ENCODE measurements around the gene ZNRF1. TPM values are rescaled to one million over a fixed set of nuclear protein-coding genes. Genes with fewer than 3 reads are reported as not detected.
"Not testable (repeated sequence)": the region's sequence is repeated elsewhere in the genome, so short reads cannot be mapped to it uniquely, and the experiment has no call there.

ZNRF1 gene
- polyA plus RNA-seq, 1 donor, result 40.5 TPM

DNA sequence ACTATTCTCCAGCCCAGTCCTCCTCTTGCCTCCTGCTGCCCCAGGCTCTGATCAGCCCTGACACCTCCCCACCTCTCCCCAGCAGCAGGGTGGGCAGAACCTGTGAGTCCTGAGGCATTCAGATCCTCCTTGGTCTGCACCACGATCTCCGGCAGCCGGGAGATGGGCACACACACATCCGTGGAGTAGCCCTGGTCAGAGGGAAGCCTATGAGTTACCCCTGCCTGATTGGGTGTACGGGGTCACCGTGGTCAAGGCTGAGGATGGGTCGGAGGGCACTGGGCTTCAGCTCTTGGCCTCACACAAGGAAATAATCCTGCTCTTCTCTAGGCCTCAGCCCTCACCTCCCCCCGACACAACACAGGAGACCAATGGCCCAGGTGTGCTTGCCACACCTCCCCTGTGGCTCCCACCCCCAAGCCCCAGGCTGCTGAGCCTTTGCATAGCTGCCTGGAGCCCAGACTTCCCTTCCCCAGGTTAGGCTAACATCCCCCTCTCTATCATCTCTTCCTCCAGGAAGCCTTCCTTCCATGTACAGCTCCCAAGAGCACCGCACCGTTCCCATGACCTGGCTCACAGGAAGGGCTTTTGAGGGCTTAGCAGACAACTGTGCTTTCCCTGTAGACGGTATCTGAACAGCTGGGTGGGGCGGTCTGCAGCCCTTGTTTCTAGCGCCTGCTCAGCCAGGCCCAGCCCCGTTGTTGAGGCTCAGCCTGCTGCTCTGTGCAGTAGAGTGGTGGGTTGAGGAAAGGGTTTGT, 114.1 kb downstream of the ZNRF1 start:
- DNase-seq (ENCODE audit: low read depth), result no peak

- DNase-seq (ENCODE audit: low read depth), result no peak
Observed at GRCh38 chr16:75113541-75114121, 114.8 kb downstream of the ZNRF1 start.

- DNase-seq (ENCODE audit: low read depth), result no peak
Observed at GRCh38 chr16:75114179-75114945, 115.5 kb downstream of the ZNRF1 start.

GRCh38 chr16:75114946-75115825, 116.4 kb downstream of the ZNRF1 start:
- no peak for DNase-seq (ENCODE audit: low read depth)

GRCh38 chr16:75116081-75116910, 117.5 kb downstream of the ZNRF1 start, which contains the start of gene LDHD:
TSS of gene LDHD (minus strand) at chr16:75116780. CDS start at chr16:75116720, 60 bp downstream.
- no peak for DNase-seq (ENCODE audit: low read depth)

DNA sequence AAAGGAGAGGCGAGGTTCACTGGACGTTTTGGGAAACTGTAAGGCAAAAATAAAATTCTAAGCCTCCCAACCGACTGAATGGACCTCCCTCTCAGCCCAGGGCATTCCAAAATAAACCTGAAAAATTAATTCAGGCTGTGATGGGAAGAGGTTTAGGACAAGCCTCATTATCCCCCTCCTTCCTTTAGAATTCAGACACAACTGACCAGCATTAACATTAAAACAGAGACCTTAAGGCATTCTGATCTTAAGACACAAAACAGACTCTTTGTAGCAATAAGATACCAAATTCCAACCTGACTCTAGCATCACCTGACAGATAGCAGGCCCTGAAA, 118.1 kb downstream of the ZNRF1 start:
- DNase-seq (ENCODE audit: low read depth), result no peak

- DNase-seq (ENCODE audit: low read depth), result no peak
Observed at GRCh38 chr16:75118943-75119539, 120.2 kb downstream of the ZNRF1 start.

DNA sequence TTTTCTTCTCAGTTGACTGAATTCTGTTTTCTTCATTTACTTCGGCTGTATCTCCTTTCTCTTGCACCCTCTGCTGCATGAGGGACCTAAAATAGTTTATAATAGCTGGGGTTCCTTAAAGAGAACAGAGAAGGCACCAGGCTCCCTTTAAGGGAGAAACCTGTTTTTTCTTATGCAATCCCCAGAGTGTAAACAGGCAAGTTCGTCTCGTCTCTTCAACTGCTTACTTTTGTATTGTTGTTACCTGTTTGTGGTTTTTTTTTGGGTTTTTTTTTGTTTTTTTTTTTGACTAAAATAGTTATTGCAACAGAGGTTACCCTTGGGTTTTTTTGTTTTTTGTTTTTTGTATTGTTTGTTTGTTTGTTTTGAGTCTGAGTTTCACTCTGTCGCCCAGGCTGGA, 121.4 kb downstream of the ZNRF1 start:
- DNase-seq (ENCODE audit: low read depth), result no peak

GRCh38 chr16:75121949-75122568, 123.2 kb downstream of the ZNRF1 start:
- no peak for DNase-seq (ENCODE audit: low read depth)

- DNase-seq (ENCODE audit: low read depth), result no peak
Observed at GRCh38 chr16:75122609-75123008, 123.8 kb downstream of the ZNRF1 start.

DNA sequence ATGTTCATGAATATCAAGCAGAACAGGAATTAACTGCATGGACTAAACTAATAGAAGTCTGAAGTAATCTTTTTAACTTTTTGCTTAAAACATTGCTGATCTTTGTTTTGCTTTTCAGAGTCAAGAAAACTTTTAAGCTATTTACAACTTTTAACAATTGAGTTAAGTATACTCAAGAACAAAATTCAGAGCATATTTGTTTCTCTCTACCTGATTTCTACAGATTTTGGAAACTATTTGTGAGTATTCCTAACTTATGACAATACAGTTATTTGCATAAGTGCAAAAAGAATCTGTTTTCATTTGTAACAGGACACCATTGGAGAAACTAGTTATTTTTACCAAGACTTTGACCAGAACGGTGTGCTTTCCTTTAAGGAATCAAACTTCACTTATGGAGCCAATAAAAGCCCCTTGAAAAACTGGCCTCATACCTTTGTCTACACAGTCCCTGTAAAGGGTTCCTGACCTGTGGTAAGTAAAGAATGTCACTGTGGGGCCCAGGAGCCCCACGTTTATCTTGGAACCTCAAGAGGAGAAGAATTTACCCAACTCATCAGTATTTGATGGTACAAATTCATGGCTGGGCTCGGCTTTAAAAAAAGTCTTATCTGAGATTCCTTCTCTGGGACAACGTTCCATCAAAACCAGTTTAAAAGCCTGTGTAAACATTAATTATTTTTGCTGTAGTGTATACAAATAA, 129.0 kb downstream of the ZNRF1 start:
- no peak for DNase-seq (ENCODE audit: low read depth)

- DNase-seq (ENCODE audit: low read depth), result not testable (repeated sequence)
Observed at GRCh38 chr16:75129421-75130149, 130.8 kb downstream of the ZNRF1 start.

DNA sequence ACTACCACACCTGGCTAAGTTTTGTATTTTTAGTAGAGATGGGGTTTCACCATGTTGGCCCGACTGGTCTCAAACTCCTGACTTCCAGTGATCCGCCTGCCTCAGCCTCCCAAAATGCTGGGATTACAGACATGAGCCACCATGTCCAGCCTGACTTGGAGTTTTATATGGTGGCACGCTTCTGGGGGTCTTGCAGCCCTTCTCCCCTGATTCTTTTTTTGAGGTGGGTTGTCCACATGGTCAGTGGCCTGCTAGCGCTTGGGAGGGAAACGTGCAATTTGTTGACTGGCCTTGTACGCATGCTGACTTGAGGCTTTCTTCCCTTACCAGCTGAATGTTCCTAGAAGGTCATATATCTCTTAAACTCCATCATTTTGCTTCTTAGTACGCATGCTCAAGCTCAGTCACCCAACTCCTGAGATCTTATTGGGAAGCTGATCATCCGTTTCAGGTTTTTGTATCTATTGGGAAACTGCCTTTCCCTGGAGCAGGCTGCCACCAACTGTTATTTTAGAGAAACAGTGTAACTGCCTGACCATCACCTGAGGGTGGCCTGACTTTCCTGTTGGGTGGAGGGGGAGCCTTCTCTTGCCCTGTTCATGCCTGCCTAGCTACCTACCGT, 131.4 kb downstream of the ZNRF1 start:
- DNase-seq (ENCODE audit: low read depth), result no peak

DNA sequence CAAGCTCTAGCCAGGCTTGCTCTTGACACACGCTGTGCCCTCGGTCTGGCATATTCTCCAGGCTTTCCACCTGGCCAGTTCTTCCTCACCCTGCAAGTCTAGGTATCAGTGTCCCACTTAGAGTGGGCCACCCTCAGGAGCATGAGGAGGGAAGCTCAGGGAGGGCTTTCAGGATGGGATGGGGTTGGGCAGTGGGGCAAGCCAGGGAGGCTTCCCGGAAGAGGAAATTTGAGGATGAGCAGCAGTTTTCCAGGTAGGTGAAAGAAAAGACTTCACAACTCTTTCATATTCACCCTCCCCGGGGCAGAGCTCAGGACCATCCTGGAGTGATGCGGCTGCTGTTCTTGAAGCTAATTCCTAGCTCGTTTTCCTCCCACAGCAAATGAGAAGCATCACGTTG, 132.3 kb downstream of the ZNRF1 start:
- DNase-seq (ENCODE audit: low read depth), result no peak

GRCh38 chr16:75138233-75138632, 139.4 kb downstream of the ZNRF1 start:
- DNase-seq (ENCODE audit: low read depth), result no peak

DNA sequence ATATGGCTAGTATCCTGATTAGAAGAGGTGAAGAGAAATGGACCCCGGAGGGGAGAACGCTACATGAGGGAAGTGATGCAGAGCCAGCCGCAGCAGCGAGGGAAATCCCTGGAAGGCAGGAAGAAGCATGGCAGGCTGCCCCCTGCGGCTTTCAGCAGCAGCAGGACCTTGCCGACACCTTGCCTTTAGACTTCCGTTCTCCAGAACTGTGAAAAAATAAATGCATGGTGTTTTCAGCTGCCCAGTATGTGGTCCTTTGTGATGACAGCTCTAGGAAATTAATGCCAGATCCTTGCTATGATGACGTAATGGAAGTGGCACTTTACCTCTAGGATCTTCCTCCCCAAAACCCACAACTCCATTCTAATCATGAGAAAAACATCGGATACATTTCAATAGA, 139.8 kb downstream of the ZNRF1 start:
- no peak for DNase-seq (ENCODE audit: low read depth)

DNA sequence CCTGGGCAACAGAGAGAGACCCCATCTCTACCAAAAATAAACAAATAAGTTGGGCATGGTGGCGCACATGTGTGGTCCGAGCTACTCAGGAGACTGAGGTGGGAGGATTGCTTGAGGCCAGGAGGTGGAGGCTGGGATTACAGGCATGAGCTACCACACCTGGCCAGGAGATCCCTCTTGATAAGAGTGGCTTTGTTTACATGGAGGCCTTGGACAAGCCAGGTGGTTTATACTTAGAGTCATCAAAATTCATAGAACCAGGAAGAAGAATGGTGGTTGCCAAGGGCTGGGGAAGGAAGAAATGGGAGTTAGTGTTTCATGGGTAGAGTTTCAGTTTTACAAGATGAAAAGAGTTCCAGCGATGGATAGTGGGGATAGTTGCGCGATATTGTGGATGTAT, 140.7 kb downstream of the ZNRF1 start:
- DNase-seq (ENCODE audit: low read depth), result no peak

GRCh38 chr16:75143941-75144340, 145.1 kb downstream of the ZNRF1 start:
- no peak for DNase-seq (ENCODE audit: low read depth)
